MM.1S (cell line): ENCODE data around the gene C1orf198.

Source experiments
- EZH2 ChIP-seq: fragments of 300-600 bp; sonication (generic); optimal IDR thresholded peaks from 2 replicates; pipeline ENCODE3; 2017; ENCODE audit warnings: low read depth, mild to moderate bottlenecking, antibody characterized with exemption, low read length, mixed read lengths
- TF ChIP-seq, protein P1 (sequence below): fragments of 300-600 bp; sonication (generic); IDR thresholded peaks from 2 replicates; pipeline ENCODE4 v1.5.1; 2016; ENCODE audit warnings: antibody characterized with exemption, low read length, mixed read lengths

DNA sequence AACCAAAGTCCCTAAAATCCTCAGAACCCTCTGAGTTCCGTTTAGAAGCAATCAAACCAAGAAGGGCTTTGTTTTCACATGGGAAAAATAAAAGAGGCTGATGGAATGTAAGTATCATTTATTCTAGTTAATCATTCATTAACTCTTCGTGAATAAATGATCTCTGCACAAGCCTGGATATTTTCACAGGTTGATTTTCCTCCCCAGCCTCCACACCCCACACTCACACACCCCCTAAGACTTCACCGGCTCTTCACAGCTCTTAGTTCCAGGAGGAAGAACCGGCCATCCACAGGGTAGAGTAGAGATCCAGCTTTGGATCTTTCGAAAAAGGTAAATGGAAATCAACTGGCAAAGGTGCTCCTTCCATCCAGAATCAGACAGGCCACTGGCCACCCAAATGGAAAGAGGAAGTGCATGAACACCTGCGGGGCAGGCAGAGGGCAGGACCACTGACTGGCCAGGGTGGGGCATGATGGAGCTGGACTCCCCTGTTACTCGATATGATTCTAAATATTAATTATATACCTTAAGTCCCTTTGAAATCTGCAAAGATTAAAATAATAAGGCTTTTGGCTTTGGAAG lies 10.0 kb downstream of the C1orf198 start:
- TF ChIP-seq, protein P1, sequence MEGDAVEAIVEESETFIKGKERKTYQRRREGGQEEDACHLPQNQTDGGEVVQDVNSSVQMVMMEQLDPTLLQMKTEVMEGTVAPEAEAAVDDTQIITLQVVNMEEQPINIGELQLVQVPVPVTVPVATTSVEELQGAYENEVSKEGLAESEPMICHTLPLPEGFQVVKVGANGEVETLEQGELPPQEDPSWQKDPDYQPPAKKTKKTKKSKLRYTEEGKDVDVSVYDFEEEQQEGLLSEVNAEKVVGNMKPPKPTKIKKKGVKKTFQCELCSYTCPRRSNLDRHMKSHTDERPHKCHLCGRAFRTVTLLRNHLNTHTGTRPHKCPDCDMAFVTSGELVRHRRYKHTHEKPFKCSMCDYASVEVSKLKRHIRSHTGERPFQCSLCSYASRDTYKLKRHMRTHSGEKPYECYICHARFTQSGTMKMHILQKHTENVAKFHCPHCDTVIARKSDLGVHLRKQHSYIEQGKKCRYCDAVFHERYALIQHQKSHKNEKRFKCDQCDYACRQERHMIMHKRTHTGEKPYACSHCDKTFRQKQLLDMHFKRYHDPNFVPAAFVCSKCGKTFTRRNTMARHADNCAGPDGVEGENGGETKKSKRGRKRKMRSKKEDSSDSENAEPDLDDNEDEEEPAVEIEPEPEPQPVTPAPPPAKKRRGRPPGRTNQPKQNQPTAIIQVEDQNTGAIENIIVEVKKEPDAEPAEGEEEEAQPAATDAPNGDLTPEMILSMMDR: no peak
- TF ChIP-seq EZH2: no peak
